Measurements from ENCODE around the gene RAET1G. TPM values are rescaled to one million over a fixed set of nuclear protein-coding genes. Genes with fewer than 3 reads are reported as not detected.

Gene RAET1G
- polyA plus RNA-seq, 2 of the 4 experiments (the other 2 are of a cell fraction): 10.1 to 24.4 TPM

- CTCF ChIA-PET: interaction anchor here (0.7 to 2.5 kb wide), 7 partner anchors 10 to 64 kb away, joined by 3 to 10 read pairs (median 4); no protein-coding TSS in a partner anchor
- WGBS (ENCODE audit: missing lambda C conversion rate): 84% methylated on average over 9 of the region's 9 CpGs
- Histone ChIP-seq H3K27ac (peak overlapping the region in 1 of 2 experiments; percentile 94; a peak in 3 of 6 replicates), H3K9me3 (no peaks in the 10 kb centered on the region), H3K4me3 (no peak overlapping the region), H3K4me2 (no peak overlapping the region), H3K4me1 (peaks cover 42% of the 10 kb centered on the region)
- no peak for ATAC-seq
- no peak for DNase-seq (ENCODE audit: low read depth in 1 of 2, low spot score in 1 of 2)
- POLR2A ChIA-PET: no interaction called here
- no peak for FAIRE-seq
- TF ChIP-seq ZSCAN20 (CRISPR knock-in tag; IDR thresholded peaks at IDR 0.05): no peak
- TF ChIP-seq, protein P1, sequence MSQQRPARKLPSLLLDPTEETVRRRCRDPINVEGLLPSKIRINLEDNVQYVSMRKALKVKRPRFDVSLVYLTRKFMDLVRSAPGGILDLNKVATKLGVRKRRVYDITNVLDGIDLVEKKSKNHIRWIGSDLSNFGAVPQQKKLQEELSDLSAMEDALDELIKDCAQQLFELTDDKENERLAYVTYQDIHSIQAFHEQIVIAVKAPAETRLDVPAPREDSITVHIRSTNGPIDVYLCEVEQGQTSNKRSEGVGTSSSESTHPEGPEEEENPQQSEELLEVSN (IDR thresholded peaks at IDR 0.05; ENCODE audit: borderline replicate concordance, low read depth): no peak
- no peak for TF ChIP-seq FOSL2 (IDR thresholded peaks at IDR 0.05)
- TF ChIP-seq FOSL2 (CRISPR knock-in tag; IDR thresholded peaks at IDR 0.05): no peak
- TF ChIP-seq, protein P2, sequence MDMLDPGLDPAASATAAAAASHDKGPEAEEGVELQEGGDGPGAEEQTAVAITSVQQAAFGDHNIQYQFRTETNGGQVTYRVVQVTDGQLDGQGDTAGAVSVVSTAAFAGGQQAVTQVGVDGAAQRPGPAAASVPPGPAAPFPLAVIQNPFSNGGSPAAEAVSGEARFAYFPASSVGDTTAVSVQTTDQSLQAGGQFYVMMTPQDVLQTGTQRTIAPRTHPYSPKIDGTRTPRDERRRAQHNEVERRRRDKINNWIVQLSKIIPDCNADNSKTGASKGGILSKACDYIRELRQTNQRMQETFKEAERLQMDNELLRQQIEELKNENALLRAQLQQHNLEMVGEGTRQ (IDR thresholded peaks at IDR 0.05): no peak
- TF ChIP-seq NPAS2 (CRISPR knock-in tag; IDR thresholded peaks at IDR 0.05; ENCODE audit: borderline replicate concordance): no peak
- no peak for TF ChIP-seq EHMT2 (IDR thresholded peaks at IDR 0.05; ENCODE audit: low read depth)
- TF ChIP-seq, protein P3, sequence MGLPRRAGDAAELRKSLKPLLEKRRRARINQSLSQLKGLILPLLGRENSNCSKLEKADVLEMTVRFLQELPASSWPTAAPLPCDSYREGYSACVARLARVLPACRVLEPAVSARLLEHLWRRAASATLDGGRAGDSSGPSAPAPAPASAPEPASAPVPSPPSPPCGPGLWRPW (IDR thresholded peaks at IDR 0.05): no peak
- TF ChIP-seq SREBF2 (IDR thresholded peaks at IDR 0.05): no peak
- no peak for TF ChIP-seq TFCP2L1 (CRISPR knock-in tag; IDR thresholded peaks at IDR 0.05)
- TF ChIP-seq ZNF302 (CRISPR knock-in tag; IDR thresholded peaks at IDR 0.05): no peak
- no peak for TF ChIP-seq RFX5 (IDR thresholded peaks at IDR 0.05)
- TF ChIP-seq BCL3 (IDR thresholded peaks at IDR 0.05): no peak
- no peak for TF ChIP-seq MAFK (IDR thresholded peaks at IDR 0.05; ENCODE audit: partially characterized antibody)
- TF ChIP-seq RARB (CRISPR knock-in tag; IDR thresholded peaks at IDR 0.05): no peak
- no peak for TF ChIP-seq NFE2L2 (conservative IDR thresholded peaks at IDR 0.05; ENCODE audit: low read length)
Measured at GRCh38 chr6:149898966-149899365, 24.0 kb downstream of the RAET1G start.

DNA sequence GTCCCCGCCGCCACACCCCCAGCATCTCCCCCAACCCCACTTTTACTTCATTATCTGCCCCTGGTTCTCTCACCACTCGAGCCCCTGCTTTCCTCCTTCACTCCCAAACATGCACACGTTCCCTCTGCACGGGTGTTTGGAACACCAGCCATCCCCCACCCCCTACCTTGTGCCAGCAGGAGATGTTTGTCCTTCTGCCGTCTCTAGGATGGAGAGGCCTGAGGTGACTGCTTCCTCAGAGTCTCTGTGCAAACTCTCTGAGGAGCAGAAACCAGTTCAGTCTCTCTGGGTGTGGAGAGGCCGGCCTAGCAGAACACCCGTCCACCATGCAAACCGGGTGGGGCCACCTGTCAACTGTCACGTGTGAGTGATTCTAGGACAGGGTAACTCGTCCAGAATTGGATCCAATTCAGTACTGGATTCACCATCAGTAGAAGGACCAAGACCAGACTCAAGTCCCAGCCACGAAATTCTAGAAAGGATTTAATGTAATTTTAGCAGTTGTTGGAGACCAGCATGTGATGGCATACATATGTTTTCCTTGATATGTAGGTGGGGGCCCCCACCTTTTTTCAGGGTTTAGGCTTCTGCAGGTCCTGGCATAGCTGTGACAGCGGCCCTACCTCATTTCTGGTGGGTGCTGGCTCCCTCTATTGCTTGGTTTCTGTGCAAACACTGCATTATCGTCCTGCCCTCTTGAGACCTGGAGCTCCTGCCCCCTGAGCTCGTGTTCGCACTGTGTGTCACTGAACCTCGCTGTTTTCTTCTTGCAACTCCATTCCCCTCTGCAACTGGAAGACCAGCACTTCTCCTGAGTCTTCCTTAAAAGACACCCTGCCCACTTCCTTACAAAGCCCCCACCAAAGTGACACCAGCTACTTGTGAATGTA lies 24.8 kb downstream of the RAET1G start, which contains the start of gene RAET1E:
RAET1E (minus strand) TSS at position 259 of the 890 bp plus-strand sequence. CDS start 7,212 bp downstream, outside the sequence.
- peaks cover 42% of the 10 kb centered on the region for H3K4me1 ChIP-seq

More for the DNA sequence above, 24.8 kb downstream of the RAET1G start, which contains the start of gene RAET1E:
- ChIA-PET POLR2A (no interaction called here), CTCF (interaction anchor here (0.7 to 2.5 kb wide), 5 partner anchors 11 to 63 kb away, joined by 3 to 10 read pairs (median 4); no protein-coding TSS in a partner anchor)
- FAIRE-seq (no peak), ATAC-seq (peak; percentile 77; a peak in 5 of 6 replicates), DNase-seq (ENCODE audit: low read depth in 1 of 2, low spot score in 1 of 2) (no peak)
- Histone ChIP-seq H3K4me3 (no peak within 1 kb of the TSS), H3K9me3 (no peaks in the 10 kb centered on the region), H3K4me2 (peak within 1 kb of the TSS; percentile 72), H3K27ac (peak within 1 kb of the TSS; percentile 77 to 94)
- no peak for TF ChIP-seq POLR2A (IDR thresholded peaks at IDR 0.05; ENCODE audit: low read length)
- TF ChIP-seq ZSCAN20 (CRISPR knock-in tag; IDR thresholded peaks at IDR 0.05): no peak
- TF ChIP-seq TP53 (CRISPR knock-in tag; IDR thresholded peaks at IDR 0.05): no peak
- TF ChIP-seq GATA3 (IDR thresholded peaks at IDR 0.05; ENCODE audit: borderline replicate concordance): no peak
- peak; percentile 32; the same call in 2 of the 3 replicates for TF ChIP-seq CTCF (IDR thresholded peaks at IDR 0.05)
- peak; percentile 45 to 55 for TF ChIP-seq RAD21 (conservative IDR thresholded peaks at IDR 0.05 in 1 of 2, IDR thresholded peaks at IDR 0.05 in 1 of 2)
- TF ChIP-seq, protein P4, sequence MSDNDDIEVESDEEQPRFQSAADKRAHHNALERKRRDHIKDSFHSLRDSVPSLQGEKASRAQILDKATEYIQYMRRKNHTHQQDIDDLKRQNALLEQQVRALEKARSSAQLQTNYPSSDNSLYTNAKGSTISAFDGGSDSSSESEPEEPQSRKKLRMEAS (IDR thresholded peaks at IDR 0.05): no peak
- no peak for TF ChIP-seq RARB (CRISPR knock-in tag; IDR thresholded peaks at IDR 0.05)
- TF ChIP-seq SMC3 (IDR thresholded peaks at IDR 0.05): peak; percentile 35; the same call in 1 of the 3 replicates
- TF ChIP-seq NR3C1 (IDR thresholded peaks at IDR 0.05): no peak
- TF ChIP-seq, protein P5, sequence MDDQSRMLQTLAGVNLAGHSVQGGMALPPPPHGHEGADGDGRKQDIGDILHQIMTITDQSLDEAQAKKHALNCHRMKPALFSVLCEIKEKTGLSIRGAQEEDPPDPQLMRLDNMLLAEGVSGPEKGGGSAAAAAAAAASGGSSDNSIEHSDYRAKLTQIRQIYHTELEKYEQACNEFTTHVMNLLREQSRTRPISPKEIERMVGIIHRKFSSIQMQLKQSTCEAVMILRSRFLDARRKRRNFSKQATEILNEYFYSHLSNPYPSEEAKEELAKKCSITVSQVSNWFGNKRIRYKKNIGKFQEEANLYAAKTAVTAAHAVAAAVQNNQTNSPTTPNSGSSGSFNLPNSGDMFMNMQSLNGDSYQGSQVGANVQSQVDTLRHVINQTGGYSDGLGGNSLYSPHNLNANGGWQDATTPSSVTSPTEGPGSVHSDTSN (IDR thresholded peaks at IDR 0.05): no peak
- TF ChIP-seq MAFK (IDR thresholded peaks at IDR 0.05; ENCODE audit: partially characterized antibody): no peak
- 52% methylated on average over 13 of the region's 17 CpGs for WGBS (ENCODE audit: missing lambda C conversion rate)
